ENCODE results near the gene STX1A. TPM values are rescaled to one million over a fixed set of nuclear protein-coding genes. Genes with fewer than 3 reads are reported as not detected.

STX1A gene
- total RNA-seq, 2 donors from 2014 or later, result 9.9 to 12.5 TPM

DNA sequence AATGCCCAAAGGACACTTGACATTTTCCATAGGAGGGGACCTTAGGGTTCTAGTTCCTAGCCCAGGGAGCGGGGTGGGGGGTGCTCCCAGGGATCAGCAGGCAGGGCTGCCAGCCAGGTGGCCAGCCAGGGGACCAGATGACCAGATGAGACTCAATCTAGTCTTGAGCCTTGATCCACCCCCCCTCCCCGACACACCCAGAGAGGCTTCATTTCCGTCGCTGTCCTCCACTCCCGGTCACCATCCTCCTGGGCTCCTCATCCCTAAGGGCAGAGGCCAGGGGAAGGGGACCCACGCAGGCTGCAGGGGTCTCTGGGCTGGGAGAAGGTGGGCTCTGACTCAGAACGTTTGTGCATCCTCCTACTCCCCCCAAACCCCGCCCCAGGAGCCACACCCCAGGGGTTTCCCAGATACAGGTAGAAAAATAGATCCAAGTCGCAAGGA, 1.0 kb downstream of the STX1A start:
- no peak for TF ChIP-seq POLR2A (IDR thresholded peaks at IDR 0.05)
- TF ChIP-seq, protein P1, sequence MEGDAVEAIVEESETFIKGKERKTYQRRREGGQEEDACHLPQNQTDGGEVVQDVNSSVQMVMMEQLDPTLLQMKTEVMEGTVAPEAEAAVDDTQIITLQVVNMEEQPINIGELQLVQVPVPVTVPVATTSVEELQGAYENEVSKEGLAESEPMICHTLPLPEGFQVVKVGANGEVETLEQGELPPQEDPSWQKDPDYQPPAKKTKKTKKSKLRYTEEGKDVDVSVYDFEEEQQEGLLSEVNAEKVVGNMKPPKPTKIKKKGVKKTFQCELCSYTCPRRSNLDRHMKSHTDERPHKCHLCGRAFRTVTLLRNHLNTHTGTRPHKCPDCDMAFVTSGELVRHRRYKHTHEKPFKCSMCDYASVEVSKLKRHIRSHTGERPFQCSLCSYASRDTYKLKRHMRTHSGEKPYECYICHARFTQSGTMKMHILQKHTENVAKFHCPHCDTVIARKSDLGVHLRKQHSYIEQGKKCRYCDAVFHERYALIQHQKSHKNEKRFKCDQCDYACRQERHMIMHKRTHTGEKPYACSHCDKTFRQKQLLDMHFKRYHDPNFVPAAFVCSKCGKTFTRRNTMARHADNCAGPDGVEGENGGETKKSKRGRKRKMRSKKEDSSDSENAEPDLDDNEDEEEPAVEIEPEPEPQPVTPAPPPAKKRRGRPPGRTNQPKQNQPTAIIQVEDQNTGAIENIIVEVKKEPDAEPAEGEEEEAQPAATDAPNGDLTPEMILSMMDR (IDR thresholded peaks at IDR 0.05), result no peak
- no peak overlapping the region for H3K27ac ChIP-seq
- DNase-seq (no peak), ATAC-seq (no peak)
- H3K36me3 ChIP-seq (replicated peaks in 1 of 2; ENCODE audit: insufficient read depth in 1 of 2, low read depth in 2 of 2), result no peaks in the 10 kb centered on the region
- 7 to 61% methylated on average over 3 to 9 of the region's 9 CpGs for WGBS, 2 donors
- no peaks in the 10 kb centered on the region for H3K27me3 ChIP-seq
- no peaks in the 10 kb centered on the region for H3K9me3 ChIP-seq
- peaks cover 34% of the 10 kb centered on the region for H3K4me1 ChIP-seq
- H3K4me3 ChIP-seq, result peak overlapping the region in 1 of 2 donors; percentile 51
- intact Hi-C loops (cut with DNase I), result loop anchor here (5.0 kb wide), 1 partner anchor 106 kb away; no protein-coding TSS in a partner anchor

DNA sequence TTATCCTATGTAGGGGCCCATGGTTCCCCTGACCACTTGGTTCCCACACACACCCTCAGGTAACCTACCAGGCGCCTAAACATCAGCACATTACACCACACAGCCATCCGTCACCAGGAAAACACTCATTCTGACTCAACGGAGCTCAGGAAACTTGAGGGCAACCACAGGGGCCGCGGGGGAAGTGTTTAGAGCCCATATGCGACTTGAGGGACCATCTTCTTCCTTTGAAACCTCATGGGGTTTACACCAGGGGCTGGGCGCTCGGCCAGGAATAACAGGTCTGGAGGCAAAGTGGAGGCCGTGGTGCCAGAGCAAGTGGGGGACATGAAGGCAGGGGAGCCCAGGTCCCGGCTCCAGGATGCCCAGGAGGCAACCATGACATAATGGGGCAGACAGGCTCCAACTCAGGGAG, 1.5 kb downstream of the STX1A start:
- Histone ChIP-seq H3K27me3 (no peaks in the 10 kb centered on the region), H3K4me1 (peaks cover 34% of the 10 kb centered on the region), H3K27ac (no peak overlapping the region), H3K9me3 (no peaks in the 10 kb centered on the region), H3K4me3 (no peak overlapping the region), H3K36me3 (replicated peaks in 1 of 2; ENCODE audit: insufficient read depth in 1 of 2, low read depth in 2 of 2) (no peaks in the 10 kb centered on the region)
- 72 to 74% methylated on average over 5 to 10 of the region's 10 CpGs for WGBS, 2 donors
- ATAC-seq (no peak), DNase-seq (peak in 1 of 4 donors; percentile 28)
- intact Hi-C loops (cut with DNase I), result loop anchor here (5.0 kb wide), 1 partner anchor 106 kb away; no protein-coding TSS in a partner anchor
- TF ChIP-seq, protein P1 (IDR thresholded peaks at IDR 0.05), result no peak

DNA sequence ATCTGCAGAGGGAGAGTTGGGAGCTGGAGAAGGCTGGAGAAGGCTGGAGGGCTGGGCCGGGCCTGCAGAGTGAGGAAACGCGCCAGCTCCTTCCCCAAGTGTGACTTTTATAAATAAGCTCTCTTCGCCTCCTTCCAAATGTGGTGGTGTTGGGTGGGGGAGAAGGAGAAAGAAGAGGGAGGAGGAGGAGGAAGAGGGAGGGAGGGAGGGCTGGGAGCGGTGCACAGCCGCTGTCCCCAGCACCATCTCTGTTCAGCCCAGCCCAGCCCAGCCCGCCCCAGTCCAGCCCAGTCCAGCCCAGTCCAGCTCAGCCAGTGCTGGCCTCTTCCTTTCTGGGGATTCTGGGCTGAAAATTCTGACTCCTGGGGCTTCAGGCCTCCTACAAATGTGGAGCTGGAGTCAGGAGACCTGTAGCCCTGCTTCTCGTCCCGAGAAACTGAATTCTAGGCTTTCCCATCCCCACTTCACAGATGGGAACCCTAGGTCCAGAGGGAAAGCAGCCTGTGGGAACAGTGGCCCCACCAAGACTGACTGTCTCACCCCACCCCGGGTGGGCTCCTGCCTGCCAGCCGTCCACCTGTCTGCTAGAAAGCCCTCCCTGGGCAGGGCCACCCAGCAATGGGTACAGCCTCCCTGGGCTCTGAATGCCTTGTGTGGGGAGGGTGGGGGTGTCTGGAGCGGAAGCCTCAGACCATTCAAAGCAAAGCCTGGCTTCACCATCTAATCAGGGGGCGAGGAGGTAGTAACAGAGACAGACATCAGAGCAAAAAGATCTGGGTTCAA, 2.3 kb downstream of the STX1A start:
- Histone ChIP-seq H3K27ac (no peak overlapping the region), H3K27me3 (no peaks in the 10 kb centered on the region), H3K36me3 (replicated peaks in 1 of 2; ENCODE audit: insufficient read depth in 1 of 2, low read depth in 2 of 2) (no peaks in the 10 kb centered on the region), H3K9me3 (no peaks in the 10 kb centered on the region), H3K4me1 (peaks cover 34% of the 10 kb centered on the region), H3K4me3 (no peak overlapping the region)
- TF ChIP-seq, protein P1 (IDR thresholded peaks at IDR 0.05), result no peak
- no peak for TF ChIP-seq POLR2A (IDR thresholded peaks at IDR 0.05)
- ATAC-seq (no peak), DNase-seq (no peak)
- intact Hi-C loops (cut with DNase I), result loop anchor here (5.0 kb wide), 1 partner anchor 105 kb away; no protein-coding TSS in a partner anchor
- 78 to 86% methylated on average over 11 to 13 of the region's 13 CpGs for WGBS, 2 donors

DNA sequence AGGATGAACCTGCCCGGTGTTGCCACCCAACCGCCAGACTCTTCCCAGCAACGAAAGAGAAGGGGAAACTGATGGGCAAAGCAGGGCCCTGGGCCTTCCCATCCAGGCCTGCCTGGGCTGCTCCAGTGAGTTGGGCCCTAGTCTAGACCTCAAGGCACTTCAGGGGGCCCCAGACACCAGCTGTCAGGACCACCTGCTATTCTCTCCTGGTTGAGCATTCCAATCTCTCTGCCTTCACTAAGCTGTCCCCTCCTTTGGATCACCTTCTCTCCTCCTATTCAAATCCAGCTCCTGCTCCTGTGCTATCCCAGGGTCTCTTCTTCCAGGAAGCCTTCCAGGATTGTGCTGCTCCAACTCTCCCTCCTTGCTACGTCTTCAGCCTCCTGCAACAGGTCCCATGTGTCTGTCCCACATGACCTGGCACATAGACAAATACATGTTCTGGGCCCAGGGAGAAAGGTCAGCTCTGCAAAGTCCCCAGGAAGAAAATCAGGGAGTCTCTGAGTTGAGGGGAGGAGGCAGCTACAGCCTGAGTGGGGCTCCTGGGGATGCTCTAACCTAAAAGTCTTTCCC, 3.1 kb downstream of the STX1A start:
- Histone ChIP-seq H3K4me3 (no peak overlapping the region), H3K27ac (no peak overlapping the region), H3K4me1 (peaks cover 26% of the 10 kb centered on the region), H3K36me3 (replicated peaks in 1 of 2; ENCODE audit: insufficient read depth in 1 of 2, low read depth in 2 of 2) (no peaks in the 10 kb centered on the region), H3K9me3 (no peaks in the 10 kb centered on the region), H3K27me3 (no peaks in the 10 kb centered on the region)
- DNase-seq (no peak), ATAC-seq (no peak)
- intact Hi-C loops (cut with DNase I), result loop anchor here (5.0 kb wide), 1 partner anchor 104 kb away; no protein-coding TSS in a partner anchor
- no peak for TF ChIP-seq POLR2A (IDR thresholded peaks at IDR 0.05)
- TF ChIP-seq, protein P1 (IDR thresholded peaks at IDR 0.05), result no peak
- 67% methylated on average over 3 to 4 of the region's 4 CpGs for WGBS, 2 donors
